Cardiac muscle cell (in vitro differentiated cells and primary cell): ENCODE data around the gene BLACAT1. TPM values are rescaled to one million over a fixed set of nuclear protein-coding genes. Genes with fewer than 3 reads are reported as not detected.
"Not testable (repeated sequence)": the region's sequence is repeated elsewhere in the genome, so short reads cannot be mapped to it uniquely, and the experiment has no call there.

Experiments used
- DNase-seq, 2 donors: peaks; one replicate each; pipeline versions ENCODE4 v3.0.0 to v3.0.0-alpha.2; 2010 to 2017; ENCODE audit warnings: low read depth in 1 of 2, low spot score in 1 of 2
- H3K27ac ChIP-seq: fragments of 200-600 bp; sonication (generic); 2 replicates; pipeline ENCODE4 v1.5.1; 2016
- H3K27me3 ChIP-seq: fragments of 200-600 bp; sonication (generic); 2 replicates; pipeline ENCODE4 v1.6.0; 2016; ENCODE audit warnings: control low read depth
- H3K36me3 ChIP-seq: fragments of 200-600 bp; sonication (generic); 2 replicates; pipeline ENCODE4 v1.5.1; 2016; ENCODE audit warnings: control low read depth
- H3K4me1 ChIP-seq: fragments of 200-600 bp; sonication (generic); 2 replicates; pipeline ENCODE4 v1.8.1; 2017; ENCODE audit warnings: low read depth, mild to moderate bottlenecking, mixed run types
- H3K4me3 ChIP-seq: fragments of 200-600 bp; sonication (generic); 2 replicates; pipeline ENCODE4 v1.5.1; 2016; ENCODE audit warnings: mild to moderate bottlenecking
- H3K9me3 ChIP-seq: fragments of 200-600 bp; sonication (generic); 2 replicates; pipeline ENCODE4 v1.5.1; 2017; ENCODE audit warnings: low read depth, mild to moderate bottlenecking, control low read depth
- CTCF ChIP-seq: IDR thresholded peaks from 2 replicates; pipeline ENCODE4 v1.5.1; 2012; ENCODE audit warnings: low read depth, mild to moderate bottlenecking, low read length
- polyA plus RNA-seq: library from polyadenylated mRNA; unstranded; fragments of >200 nt; fragmentation: Nextera tagmentation; extraction: Ambion mirVana; gene quantifications from 2 replicates; pipeline ENCODE4 v1.2.1, GENCODE V29; 2016
- total RNA-seq: library from RNA; depleted of rRNA; stranded (reverse); fragments of >200 nt; gene quantifications from 2 replicates; pipeline ENCODE4 v1.2.3, GENCODE V29; 2016

Gene BLACAT1
- total and polyA plus RNA-seq, 2 experiments from 2014 or later = 0.66 TPM; not detected in 1

DNA sequence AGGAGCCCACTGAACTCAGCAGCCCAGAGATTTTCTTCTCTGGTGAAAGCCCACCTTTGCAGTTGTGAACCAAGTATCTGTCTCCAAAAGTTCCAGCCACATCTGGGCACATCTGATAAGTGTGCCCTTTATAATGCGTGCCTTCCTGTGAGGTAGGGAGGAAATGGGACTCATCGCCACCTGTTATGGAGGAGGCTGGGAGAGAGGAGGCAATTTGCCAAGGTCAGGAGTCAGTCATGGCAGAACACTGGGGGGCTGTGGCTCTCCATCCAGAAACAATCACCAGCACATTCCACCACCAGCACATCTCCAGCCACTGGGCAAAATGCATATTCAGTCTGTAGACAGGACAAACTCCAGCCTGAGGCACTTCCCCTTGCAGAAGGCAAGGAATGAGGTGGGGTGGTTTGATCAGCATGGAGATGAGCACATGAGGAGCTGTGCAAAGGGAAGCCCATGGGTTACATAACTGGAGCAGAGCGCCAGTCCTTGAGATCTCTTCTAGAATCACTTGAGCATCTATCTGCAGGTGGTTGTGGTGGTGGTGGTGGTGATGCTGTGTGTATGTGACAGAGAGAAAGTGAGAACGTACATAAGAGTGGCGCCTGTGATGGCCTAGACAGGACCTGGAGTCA, 19.0 kb downstream of the BLACAT1 start:
- Histone ChIP-seq H3K4me3 (no peak overlapping the region), H3K36me3 (no peaks in the 10 kb centered on the region), H3K27me3 (no peaks in the 10 kb centered on the region), H3K27ac (no peak overlapping the region), H3K4me1 (peaks cover 26% of the 10 kb centered on the region), H3K9me3 (no peaks in the 10 kb centered on the region)
- no peak for TF ChIP-seq CTCF
- no peak for DNase-seq

DNA sequence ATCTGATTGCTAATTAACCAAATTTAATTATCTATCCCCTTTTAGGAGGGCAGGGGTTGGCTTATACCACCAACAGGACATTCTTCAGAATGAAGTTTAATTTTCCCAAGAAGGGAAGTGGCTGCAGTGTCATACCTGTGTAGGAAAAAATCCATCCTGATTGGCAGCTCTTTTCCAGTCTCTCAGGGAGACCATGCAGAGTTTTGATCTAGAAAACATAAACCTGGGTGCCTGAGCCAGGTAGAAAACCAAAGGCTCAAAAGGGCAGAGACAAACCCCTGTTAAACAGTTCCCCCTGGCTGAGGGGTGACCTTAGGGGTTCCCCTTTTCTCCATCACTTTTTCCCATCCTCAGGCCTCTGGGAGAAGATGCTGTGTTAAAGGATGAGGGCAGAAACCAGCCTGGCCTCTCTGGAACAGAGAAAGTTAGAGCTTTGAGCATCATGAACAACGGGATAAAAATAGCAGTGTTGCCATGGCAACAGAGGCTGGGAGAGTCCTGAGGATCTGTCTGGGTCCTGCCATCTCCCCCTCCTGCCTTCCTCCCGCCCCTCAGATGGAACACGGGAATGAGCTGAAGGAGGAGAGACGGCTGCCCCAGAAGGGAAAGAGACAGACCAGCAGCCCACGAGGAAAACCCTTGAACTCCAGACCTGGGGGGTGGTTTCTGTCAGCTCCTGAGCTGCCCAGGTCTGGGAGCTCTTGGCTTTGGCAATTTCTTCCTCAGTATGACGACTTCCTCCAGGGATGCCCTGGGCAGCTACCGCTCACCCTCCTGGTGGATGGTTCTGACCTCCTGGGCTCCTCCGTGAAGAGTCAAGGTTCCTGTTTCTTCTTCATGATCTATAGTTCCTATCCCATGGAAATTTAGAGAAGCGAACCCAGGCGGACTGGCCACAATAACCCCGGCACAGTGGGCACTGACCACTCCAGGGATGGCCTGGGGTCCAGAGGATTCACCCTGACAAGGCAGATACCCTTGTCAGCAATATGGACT, 20.0 kb downstream of the BLACAT1 start:
- no peaks in the 10 kb centered on the region for H3K36me3 ChIP-seq
- peaks cover 16% of the 10 kb centered on the region for H3K4me1 ChIP-seq
- DNase-seq = peak in 1 of 2 donors; percentile 73
- no peak overlapping the region for H3K4me3 ChIP-seq
- no peaks in the 10 kb centered on the region for H3K27me3 ChIP-seq
- no peaks in the 10 kb centered on the region for H3K9me3 ChIP-seq
- TF ChIP-seq CTCF = no peak
- no peak overlapping the region for H3K27ac ChIP-seq

- Histone ChIP-seq H3K36me3 (no peaks in the 10 kb centered on the region), H3K27ac (no peak overlapping the region), H3K4me3 (no peak overlapping the region), H3K27me3 (no peaks in the 10 kb centered on the region), H3K4me1 (peaks cover 8% of the 10 kb centered on the region), H3K9me3 (no peaks in the 10 kb centered on the region)
- no peak for DNase-seq
- TF ChIP-seq CTCF = no peak
Measured at GRCh38 chr1:205434738-205435137, 21.1 kb downstream of the BLACAT1 start.

- not testable (repeated sequence) for H3K36me3 ChIP-seq, H3K4me1 ChIP-seq, H3K9me3 ChIP-seq, DNase-seq, H3K27ac ChIP-seq, H3K27me3 ChIP-seq, H3K4me3 ChIP-seq
Measured at GRCh38 chr1:205432692-205433091, 23.2 kb downstream of the BLACAT1 start.

DNA sequence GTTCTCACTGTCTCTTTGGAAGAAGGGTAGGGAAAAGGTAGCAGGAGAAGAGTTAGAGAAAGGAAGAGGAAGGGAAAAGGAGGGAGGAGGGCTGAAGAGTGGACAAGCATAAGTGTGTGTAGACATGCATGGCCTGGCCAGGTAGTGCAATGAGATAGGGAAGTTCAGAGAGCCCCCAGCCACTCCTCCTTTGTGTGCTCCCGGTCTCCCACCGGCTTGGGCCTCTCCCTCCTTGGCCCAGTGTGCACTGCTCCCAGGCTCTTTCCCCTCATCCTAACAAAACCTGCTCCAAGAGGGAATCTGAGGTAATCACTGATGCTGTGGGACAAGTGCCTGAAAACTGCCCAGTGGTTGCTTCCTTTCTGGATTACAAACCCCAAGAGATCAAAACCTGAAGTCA, 23.7 kb downstream of the BLACAT1 start:
- no peak overlapping the region for H3K27ac ChIP-seq
- H3K9me3 ChIP-seq = no peaks in the 10 kb centered on the region
- no peak overlapping the region for H3K4me3 ChIP-seq
- no peaks in the 10 kb centered on the region for H3K36me3 ChIP-seq
- TF ChIP-seq CTCF = no peak
- H3K4me1 ChIP-seq = no peaks in the 10 kb centered on the region
- H3K27me3 ChIP-seq = no peaks in the 10 kb centered on the region
- no peak for DNase-seq

DNA sequence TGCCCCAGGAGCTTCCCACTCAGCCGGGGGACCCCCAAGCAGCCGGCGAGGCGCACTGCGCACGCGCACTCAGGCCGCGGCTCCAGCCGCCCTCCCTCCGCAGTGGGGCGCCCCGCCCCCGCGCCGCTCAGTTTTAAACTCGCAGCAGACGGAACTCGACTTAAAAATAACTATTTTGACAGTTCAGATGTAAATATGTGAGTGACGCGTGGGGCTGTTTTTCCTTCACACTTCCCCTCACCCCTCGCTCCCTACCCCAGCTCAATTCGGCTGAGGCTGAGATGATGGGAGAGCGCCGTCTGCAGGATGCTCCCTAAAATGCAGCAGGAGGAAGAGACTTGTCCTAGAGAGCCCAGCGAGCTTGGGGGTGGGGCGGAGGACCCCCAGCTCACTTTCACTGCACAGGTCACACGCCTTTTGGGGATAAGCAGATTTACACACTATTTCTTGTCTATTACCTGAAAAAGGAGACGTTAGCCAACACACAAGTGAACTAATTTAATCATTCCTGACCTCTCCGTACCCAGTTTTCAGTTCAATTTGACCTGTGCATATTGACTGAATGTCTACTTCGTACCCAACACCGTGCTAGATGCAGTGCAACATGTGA, 25.0 kb downstream of the BLACAT1 start:
- Histone ChIP-seq H3K27ac (no peak overlapping the region), H3K4me3 (peak overlapping the region; percentile 44), H3K9me3 (no peaks in the 10 kb centered on the region), H3K36me3 (no peaks in the 10 kb centered on the region), H3K4me1 (no peaks in the 10 kb centered on the region), H3K27me3 (no peaks in the 10 kb centered on the region)
- peak; percentile 64 to 68 for DNase-seq
- TF ChIP-seq CTCF = peak; percentile 99
